Measurements from ENCODE around the gene DYRK1B. TPM values are rescaled to one million over a fixed set of nuclear protein-coding genes. Genes with fewer than 3 reads are reported as not detected.

Gene DYRK1B
- total RNA-seq, 1 experiment from 2014 or later, result 21.5 TPM

DNA sequence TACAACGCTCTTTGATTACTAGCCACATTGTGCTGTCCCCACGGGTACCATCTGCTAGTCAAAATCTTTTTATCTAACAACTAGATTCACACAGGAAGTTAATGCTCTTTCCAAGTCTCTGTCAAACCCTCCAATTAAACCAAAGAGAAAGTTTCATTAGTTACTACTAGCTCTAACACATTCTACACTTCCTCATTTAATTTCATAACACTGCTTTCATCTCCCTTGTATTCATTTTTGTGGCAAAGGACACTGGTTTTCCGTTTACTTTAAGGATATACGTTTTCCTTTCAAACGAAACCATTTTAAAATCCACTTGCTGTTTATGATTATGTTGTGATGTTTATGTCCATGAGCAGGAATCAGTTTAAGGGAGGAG is 5.3 kb downstream of the DYRK1B start:
- peaks cover 14% of the 10 kb centered on the region for H3K4me1 Mint-ChIP-seq (ENCODE audit: low read depth, unreplicated experiment)
- intact Hi-C loops (cut with micrococcal nuclease; ENCODE audit: unreplicated experiment), result no loop called here
- H3K4me3 Mint-ChIP-seq (ENCODE audit: low read depth, unreplicated experiment), result no peak overlapping the region
- no peaks in the 10 kb centered on the region for H3K9me3 Mint-ChIP-seq (ENCODE audit: low read depth, unreplicated experiment)
- no peak overlapping the region for H3K27ac Mint-ChIP-seq (ENCODE audit: unreplicated experiment)
- no TSS peak for BruUV-seq (replicated peaks)
- TF ChIP-seq, protein P1, sequence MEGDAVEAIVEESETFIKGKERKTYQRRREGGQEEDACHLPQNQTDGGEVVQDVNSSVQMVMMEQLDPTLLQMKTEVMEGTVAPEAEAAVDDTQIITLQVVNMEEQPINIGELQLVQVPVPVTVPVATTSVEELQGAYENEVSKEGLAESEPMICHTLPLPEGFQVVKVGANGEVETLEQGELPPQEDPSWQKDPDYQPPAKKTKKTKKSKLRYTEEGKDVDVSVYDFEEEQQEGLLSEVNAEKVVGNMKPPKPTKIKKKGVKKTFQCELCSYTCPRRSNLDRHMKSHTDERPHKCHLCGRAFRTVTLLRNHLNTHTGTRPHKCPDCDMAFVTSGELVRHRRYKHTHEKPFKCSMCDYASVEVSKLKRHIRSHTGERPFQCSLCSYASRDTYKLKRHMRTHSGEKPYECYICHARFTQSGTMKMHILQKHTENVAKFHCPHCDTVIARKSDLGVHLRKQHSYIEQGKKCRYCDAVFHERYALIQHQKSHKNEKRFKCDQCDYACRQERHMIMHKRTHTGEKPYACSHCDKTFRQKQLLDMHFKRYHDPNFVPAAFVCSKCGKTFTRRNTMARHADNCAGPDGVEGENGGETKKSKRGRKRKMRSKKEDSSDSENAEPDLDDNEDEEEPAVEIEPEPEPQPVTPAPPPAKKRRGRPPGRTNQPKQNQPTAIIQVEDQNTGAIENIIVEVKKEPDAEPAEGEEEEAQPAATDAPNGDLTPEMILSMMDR (IDR thresholded peaks at IDR 0.05; ENCODE audit: unreplicated experiment), result no peak
- DNase-seq, result no peak
- peaks cover 52% of the 10 kb centered on the region for H3K36me3 Mint-ChIP-seq (ENCODE audit: insufficient read depth, unreplicated experiment)
- no peaks in the 10 kb centered on the region for H3K27me3 Mint-ChIP-seq (ENCODE audit: unreplicated experiment)
- CTCF ChIA-PET, result interaction anchor here (1.7 kb wide), 1 partner anchor 36 kb away, joined by 4 read pairs; no protein-coding TSS in a partner anchor

DNA sequence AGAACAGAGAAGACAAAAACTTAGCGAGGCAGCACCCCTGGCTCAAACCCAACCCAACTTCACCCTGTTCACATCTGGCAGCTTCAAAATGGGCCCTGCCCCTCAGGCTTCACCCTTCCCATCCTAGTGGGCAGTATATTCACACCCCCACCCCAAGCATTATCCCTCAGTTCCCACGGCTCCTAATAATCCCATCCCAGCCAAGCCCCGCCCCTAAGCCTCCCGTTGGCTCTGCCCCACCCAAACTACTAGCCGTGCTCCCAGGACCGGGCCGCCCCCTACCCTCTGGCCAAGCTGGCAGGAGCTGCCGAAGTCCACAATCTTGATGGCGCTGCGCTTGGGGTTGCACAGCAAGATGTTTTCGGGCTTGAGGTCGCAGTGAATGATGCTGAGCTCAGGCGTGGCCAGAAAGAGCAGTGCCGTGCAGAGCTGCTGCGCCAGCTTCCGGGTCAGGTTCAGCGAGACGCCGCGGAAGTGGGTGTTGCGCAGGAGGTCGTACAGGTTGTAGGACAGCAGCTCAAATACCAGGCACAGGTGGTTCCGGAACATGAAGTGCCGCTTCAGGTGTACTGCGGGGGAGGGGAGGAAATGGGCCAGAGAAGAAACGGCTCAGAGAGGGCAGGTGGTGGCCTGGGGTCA is 5.8 kb downstream of the DYRK1B start:
- peaks cover 13% of the 10 kb centered on the region for H3K4me1 Mint-ChIP-seq (ENCODE audit: low read depth, unreplicated experiment)
- peaks cover 47% of the 10 kb centered on the region for H3K36me3 Mint-ChIP-seq (ENCODE audit: insufficient read depth, unreplicated experiment)
- H3K27ac Mint-ChIP-seq (ENCODE audit: unreplicated experiment), result no peak overlapping the region
- CTCF ChIA-PET, result interaction anchor here (1.7 kb wide), 1 partner anchor 35 kb away, joined by 4 read pairs; no protein-coding TSS in a partner anchor
- intact Hi-C loops (cut with micrococcal nuclease; ENCODE audit: unreplicated experiment), result no loop called here
- TF ChIP-seq, protein P1 (IDR thresholded peaks at IDR 0.05; ENCODE audit: unreplicated experiment), result no peak
- no peaks in the 10 kb centered on the region for H3K27me3 Mint-ChIP-seq (ENCODE audit: unreplicated experiment)
- BruUV-seq (replicated peaks), result no TSS peak
- no peak overlapping the region for H3K4me3 Mint-ChIP-seq (ENCODE audit: low read depth, unreplicated experiment)
- no peak for DNase-seq
- no peaks in the 10 kb centered on the region for H3K9me3 Mint-ChIP-seq (ENCODE audit: low read depth, unreplicated experiment)

DNA sequence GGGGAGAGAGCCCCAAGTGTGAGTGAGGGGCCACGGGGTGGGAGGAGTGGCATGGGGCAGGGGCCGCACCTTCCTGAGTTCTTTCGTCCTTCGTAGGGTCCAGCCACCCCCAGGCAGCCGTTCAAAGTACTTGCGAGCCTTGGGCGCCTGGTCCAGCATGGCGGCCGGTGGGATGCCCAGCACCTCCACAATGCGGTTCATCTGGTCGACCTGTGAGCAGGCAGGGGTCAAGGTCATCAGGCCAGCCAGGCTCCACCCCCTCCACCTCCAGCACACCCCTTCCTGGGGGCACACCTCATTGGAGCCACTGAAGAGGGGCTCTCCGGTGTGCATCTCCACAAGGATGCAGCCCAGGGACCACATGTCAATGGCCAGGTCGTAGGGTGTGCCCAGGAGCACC is 6.7 kb downstream of the DYRK1B start:
- intact Hi-C loops (cut with micrococcal nuclease; ENCODE audit: unreplicated experiment), result no loop called here
- no peaks in the 10 kb centered on the region for H3K27me3 Mint-ChIP-seq (ENCODE audit: unreplicated experiment)
- TF ChIP-seq, protein P1 (IDR thresholded peaks at IDR 0.05; ENCODE audit: unreplicated experiment), result no peak
- no TSS peak for BruUV-seq (replicated peaks)
- H3K9me3 Mint-ChIP-seq (ENCODE audit: low read depth, unreplicated experiment), result no peaks in the 10 kb centered on the region
- no peak overlapping the region for H3K27ac Mint-ChIP-seq (ENCODE audit: unreplicated experiment)
- DNase-seq, result no peak
- peaks cover 4% of the 10 kb centered on the region for H3K4me1 Mint-ChIP-seq (ENCODE audit: low read depth, unreplicated experiment)
- H3K36me3 Mint-ChIP-seq (ENCODE audit: insufficient read depth, unreplicated experiment), result peaks cover 38% of the 10 kb centered on the region
- CTCF ChIA-PET, result no interaction called here
- H3K4me3 Mint-ChIP-seq (ENCODE audit: low read depth, unreplicated experiment), result no peak overlapping the region

DNA sequence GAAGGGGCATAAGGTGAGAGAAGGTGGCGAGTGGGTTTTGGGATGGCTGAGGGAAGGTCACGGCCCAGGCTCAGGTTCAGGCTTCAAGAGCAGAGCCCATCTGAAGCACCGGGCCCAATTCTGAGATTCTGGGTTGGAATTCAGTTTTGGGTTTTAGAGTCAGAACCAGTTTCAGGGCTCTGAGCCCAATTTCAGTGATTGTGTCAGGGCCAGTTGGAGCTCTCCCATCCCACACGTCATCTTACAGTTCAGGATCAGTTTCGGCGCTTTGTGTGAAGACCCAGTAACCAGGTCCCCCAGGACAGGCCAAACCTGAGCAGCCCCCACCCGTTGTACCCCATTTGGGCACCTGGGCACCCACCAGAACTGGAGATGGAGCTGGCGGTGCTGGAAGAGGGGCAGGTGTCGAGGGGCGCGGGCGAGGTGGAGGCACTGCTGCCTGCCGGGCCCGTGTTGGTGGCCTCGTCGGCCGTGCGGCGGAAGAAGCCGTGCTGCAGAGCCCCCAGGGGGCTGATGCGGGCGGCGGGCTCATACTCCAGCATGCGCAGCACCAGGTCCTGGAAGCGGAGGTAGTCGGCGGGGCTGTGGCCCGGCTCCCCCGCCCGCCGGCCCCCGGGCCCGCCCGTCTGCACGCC is 7.5 kb downstream of the DYRK1B start:
- no peaks in the 10 kb centered on the region for H3K9me3 Mint-ChIP-seq (ENCODE audit: low read depth, unreplicated experiment)
- no peaks in the 10 kb centered on the region for H3K4me1 Mint-ChIP-seq (ENCODE audit: low read depth, unreplicated experiment)
- peaks cover 32% of the 10 kb centered on the region for H3K36me3 Mint-ChIP-seq (ENCODE audit: insufficient read depth, unreplicated experiment)
- DNase-seq, result no peak
- H3K27me3 Mint-ChIP-seq (ENCODE audit: unreplicated experiment), result no peaks in the 10 kb centered on the region
- TF ChIP-seq, protein P1 (IDR thresholded peaks at IDR 0.05; ENCODE audit: unreplicated experiment), result no peak
- CTCF ChIA-PET, result no interaction called here
- no peak overlapping the region for H3K27ac Mint-ChIP-seq (ENCODE audit: unreplicated experiment)
- H3K4me3 Mint-ChIP-seq (ENCODE audit: low read depth, unreplicated experiment), result no peak overlapping the region
- intact Hi-C loops (cut with micrococcal nuclease; ENCODE audit: unreplicated experiment), result no loop called here
- BruUV-seq (replicated peaks), result no TSS peak

Data from Calu3 (cell line).